HG03342 (cell line): Measurements from ENCODE around the gene YY1.
"Not testable (repeated sequence)": the region's sequence is repeated elsewhere in the genome, so short reads cannot be mapped to it uniquely, and the experiment has no call there.

Experiments used
- ATAC-seq: cut with Tn5 transposase; IDR thresholded peaks from one replicate; pipeline ENCODE4 v1.9.1; 2021; ENCODE audit warnings: mild to moderate bottlenecking, moderate library complexity; ENCODE audit not compliant: unreplicated experiment

YY1 gene

DNA sequence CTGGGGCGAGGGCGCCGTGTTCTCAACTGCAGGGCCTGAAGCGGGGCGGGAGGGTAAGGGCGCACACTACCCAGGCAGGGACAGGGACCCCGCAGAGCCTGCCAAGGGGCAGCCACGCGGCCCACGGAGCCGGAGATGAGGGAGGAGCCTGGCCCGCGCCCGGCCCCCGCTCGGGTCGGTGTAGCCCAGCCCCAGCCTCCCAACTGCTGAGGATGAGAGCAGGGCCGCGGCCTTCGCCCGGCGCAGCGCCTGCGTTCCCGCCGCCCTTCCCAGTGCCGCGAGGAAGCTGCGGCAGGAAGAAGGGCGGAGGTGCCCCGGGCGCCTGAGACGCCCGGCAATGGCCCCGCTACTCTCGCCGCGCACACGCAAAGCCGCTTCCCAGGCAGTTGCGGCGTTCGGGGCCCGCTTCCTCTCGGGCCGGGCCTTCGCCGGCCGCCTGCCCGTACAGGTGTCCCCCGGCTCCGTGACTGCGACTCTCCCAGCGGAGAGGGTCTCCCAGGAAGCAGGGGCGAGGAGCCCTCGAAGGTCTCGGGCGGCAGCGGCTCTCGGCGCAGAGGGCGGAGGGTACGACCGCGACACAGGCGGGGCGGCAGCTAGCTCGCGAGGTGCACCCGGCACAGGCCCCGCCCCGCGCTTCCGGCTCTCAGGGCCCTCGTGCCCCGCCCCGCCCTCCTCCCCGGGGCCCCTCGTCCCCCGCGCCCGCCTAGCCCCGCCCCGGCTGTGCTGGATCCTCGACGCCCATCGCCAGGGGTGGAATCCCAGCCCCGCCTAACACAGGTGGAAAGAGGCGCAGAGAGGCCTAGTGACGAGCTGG is 24.8 kb upstream of the YY1 start:
- peak; percentile 94 for ATAC-seq

DNA sequence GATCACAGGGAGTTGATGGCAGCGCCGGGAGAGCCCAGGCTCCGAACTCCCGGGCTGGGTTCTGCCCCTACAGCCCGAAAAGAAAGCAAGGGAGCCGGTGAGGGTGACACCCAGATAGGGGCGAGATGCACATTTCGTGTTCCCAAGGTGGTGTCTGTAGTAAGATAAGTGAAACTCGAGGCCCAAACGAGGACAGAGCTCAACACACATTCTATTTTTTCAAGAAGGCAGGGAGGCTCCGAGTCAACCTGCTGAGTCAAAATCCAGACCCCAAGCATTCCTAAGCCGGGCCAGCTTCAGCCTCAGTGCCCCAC is 24.2 kb upstream of the YY1 start:
- no peak for ATAC-seq

- no peak for ATAC-seq
These were observed 23.5 kb upstream of the YY1 start for GRCh38 chr14:100215330-100215885.

DNA sequence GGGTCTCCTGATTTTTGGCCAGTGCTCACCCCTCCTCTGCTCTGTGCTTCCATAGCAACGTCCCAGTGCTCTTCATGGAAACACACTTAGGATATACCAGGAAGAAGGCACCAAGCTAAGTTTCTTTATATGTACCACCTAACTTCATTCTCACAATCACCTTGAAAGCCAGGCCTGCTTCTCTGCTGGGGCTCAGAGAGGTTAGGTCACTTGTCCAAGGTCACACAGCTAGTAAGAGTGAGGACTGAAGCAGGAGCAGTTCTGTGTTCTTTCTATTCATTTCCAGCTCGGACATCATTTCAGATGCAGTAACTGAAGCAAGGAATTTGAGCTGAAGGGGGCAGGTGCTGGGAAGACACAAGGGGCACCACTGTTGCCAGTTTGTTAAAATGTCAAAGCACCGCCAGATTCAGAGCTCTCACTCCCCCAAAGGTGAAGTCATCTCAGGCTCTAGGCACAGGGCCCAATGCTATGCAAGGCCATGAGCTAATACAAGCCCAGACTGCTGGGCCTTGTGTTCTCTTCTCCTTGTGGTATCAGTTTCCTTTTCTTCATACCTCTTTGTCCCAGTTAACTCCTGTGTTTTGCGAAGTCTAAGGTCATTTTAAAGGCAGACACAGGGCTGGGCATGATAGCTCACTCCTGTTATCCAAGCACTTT is 19.7 kb upstream of the YY1 start:
- ATAC-seq: no peak

DNA sequence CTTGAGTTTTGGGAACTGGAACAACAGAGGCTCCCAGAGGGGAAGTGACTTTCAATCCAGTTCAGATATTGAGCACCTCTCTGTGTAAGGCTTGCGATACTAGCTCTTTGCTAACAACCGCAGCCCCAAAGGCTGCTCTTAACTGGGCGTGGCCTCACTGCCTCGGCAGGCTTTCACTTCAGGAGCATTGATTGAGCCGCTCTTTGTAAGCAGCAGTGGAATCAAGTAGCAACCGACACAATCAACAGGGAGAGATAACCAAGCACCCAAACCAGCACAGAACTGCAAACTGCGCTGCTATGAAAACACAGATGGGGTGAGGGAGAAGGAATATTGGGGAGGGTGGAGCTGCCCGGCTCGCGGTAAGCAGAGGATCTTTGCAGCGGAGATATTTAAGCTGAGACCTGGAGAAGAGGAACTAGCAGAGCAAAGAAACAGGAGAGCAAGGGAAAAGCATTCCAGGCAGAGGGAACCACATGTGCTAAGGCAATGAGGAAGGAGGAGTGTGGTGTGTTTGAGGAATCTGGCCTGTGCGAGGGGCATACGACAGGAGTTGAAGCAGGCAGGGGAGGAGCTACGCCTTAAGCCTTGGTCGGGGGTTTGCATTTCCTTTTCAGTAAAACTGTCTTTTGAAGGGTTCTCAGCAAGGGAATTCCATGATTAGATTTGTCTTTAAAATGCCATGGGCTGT is 17.3 kb upstream of the YY1 start:
- ATAC-seq: peak; percentile 90

DNA sequence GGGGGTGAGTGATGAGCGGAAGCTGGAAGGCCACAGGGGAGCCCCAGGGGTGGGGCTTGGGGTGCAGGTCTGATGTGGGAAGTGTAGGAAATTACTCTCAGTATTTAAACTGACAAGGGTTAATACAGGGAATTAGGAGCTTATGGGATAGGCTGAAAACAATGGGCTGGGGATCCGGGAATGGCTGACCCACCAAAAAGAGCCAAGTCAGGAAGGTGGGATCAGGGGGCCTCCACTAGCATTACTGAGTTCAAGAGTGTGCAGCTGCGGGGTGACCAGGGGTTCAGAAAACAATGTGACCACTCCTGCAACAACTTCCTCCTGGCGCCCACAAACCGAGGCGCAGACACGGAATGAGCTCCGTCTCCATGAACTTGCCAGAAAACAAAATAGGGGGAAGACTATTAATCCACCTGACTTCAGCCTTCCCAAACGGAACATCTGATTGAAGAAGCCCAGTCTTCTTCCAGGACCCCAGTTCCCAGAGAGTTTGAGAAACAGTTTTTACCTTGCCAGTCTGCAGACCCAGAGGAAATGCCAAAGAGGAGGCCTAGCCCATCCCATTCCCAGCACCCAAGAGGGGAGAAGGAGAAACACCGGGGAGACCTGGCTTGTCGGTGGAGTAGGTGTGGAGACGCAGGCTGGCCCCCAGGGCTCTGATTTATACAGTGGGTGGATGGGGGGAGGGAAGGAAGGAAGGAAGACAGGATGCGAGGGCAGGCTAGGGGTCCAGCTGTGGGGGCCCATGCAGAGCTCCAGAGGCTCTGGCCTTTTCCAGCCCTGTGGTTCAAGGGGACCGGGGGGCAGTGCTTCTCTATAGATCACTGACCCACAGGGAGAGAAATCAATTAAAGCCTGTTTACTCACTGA is 16.5 kb upstream of the YY1 start:
- ATAC-seq: peak; percentile 27

- no peak for ATAC-seq
These were observed 15.4 kb upstream of the YY1 start for GRCh38 chr14:100223332-100224201.

- no peak for ATAC-seq
These were observed 14.6 kb upstream of the YY1 start for GRCh38 chr14:100224229-100224866.

DNA sequence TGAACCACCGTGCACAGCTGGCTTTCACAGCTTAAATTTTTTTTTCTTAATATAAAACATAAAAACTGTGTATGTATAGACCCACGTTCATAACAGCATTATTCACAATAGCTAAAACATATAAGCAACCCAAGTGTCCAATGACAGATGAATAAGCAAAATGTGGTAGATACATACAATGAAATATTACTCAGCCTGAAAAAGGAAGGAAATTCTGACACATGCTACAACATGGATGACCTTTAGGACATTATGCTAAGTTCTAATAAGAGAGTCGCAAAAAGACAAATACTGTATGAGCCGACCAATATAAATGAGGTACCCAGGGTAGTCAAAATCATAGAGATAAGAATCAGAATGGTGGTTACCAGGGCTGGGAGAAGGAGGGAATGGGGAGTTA is 13.8 kb upstream of the YY1 start:
- ATAC-seq: no peak

DNA sequence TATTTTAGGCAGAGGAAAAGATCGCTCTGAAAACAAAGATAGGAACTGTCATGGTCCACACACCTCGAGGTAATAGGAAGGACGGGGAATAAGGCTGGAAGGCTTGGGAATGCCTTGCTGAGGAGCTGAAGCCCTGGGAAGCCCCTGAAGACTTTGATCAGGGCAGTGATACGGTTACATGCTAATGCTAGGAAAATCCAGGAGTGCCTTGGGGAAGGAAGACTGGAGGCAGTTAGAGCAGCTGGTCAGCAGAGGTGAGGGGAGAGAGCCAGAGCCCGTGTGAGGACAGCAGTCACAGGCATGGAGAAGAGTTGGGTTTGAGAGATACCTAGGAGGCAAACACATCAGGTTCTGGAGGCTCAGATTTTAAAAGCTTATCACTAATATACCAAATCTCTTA is 8.6 kb upstream of the YY1 start:
- ATAC-seq: no peak

GRCh38 chr14:100234511-100234910 is 4.4 kb upstream of the YY1 start:
- no peak for ATAC-seq

DNA sequence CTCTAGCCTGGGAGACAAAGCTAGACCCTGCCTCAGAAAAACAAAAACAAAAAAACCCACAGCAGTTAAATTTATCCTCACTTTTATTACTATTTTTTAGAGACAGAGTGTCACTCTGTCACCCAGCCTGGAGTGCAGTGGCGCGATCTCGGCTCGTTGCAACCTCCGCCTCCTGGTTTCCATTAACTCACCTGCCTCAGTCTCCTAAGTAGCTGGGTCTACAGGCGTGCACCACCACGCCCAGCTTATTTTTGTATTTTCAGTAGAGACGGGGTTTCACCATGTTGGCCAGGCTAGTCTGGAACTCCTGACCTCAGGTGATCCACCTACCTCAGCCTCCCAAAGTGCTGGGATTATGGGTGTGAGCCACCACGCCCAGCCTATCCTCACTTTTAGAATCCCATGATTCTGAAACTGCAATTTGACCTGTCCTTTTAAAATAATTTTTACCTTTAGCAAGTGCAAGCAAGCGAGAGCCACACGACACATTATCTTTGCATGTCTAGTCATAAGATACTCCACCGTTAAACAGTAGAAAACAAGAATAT is 2.6 kb upstream of the YY1 start:
- ATAC-seq: not testable (repeated sequence)

GRCh38 chr14:100236881-100237280 is 2.1 kb upstream of the YY1 start:
- no peak for ATAC-seq

DNA sequence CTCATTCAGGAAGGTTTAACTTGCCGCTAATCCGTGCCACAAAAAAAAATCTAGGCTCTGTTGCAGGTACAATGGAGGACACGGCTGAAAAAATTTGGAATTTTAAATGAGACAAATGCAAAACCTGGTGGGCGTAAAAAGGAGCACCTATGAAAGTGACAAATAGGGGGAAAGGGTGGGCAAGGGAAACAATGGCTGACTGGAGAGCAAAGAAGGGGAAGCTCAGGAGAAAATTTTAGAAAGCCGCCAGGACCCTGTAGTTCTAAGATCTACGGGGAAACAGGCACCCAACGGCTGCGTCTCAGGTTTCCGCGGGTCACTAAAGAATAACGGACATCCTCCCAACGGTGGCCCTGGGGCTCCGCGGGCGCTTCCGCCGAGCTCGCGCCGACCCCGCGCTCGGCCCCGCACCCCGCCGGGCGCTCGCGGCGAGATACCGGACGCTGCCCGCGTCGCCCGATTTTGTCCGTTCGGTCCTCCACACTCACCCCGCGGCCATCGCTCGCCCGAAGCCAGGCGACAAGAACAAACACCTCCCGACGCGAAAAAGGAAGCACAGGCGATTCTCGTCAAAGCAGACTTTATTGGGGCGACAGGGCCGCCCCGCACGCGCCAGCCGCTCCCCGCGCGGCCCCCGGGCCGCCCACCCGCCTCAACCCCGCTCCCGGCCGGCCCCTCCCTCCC is 1.1 kb upstream of the YY1 start:
- ATAC-seq: peak; percentile 6

DNA sequence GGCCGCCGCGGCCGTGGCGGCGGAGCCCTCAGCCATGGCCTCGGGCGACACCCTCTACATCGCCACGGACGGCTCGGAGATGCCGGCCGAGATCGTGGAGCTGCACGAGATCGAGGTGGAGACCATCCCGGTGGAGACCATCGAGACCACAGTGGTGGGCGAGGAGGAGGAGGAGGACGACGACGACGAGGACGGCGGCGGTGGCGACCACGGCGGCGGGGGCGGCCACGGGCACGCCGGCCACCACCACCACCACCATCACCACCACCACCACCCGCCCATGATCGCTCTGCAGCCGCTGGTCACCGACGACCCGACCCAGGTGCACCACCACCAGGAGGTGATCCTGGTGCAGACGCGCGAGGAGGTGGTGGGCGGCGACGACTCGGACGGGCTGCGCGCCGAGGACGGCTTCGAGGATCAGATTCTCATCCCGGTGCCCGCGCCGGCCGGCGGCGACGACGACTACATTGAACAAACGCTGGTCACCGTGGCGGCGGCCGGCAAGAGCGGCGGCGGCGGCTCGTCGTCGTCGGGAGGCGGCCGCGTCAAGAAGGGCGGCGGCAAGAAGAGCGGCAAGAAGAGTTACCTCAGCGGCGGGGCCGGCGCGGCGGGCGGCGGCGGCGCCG is 381 bp downstream of the YY1 start:
- no peak for ATAC-seq

DNA sequence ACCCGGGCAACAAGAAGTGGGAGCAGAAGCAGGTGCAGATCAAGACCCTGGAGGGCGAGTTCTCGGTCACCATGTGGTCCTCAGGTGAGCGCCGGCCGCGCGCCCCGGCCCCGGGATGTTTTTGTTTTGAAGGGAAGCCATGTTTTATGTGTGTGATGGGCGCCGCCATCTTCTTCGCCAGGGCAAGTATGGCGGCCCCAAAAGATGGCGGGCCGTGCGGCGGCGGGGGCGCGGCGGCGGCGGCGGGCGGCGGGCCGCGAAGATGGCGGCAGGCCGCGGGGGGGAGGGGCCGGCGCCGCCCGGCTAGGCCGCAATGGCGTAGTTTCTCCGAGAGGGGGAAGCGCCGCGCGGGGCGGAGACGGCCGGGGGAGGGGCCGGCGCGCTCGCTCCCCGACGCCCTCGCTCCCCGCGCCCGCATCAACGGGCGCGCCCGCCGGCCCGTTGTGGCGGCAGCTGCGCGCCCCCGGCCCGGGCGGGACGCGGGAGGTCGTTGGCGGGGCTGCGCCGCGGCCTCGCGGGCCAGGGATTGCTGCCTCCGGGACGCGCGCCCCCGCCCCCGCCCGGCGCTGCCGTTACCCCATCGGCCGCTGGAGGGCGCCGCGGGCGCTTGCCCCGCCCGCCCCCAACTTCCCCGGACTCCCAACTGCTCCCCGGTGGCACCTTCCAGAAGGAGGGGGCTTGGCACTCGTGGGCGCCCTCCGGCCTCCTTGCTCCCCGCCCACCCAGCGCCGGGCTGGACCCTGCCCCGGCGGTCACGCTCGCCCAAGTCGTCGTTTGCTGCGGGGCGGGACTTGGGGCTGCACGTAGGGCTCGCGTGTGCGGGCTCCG is 1.1 kb downstream of the YY1 start:
- ATAC-seq: peak; percentile 30

DNA sequence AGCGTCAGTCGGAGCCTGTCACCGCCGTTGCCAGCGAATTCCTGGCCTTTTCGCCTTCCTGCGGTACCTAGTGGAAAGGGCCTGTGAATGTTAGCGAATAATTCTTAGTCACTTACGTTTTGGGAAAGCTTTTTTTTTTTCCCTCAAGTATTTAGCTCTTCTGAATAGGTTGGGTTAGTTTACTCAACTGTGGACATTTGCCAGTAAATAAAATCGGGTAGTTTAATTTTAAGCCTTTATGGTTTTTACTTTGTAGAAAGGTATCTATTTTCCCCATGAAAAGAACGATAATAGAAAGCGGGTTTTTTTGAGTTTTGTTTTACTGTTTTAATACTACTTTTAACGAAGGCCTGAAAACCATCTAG is 1.7 kb downstream of the YY1 start:
- no peak for ATAC-seq
